Naive B cell (primary cell): ENCODE measurements around the gene NXN. TPM values are rescaled to one million over a fixed set of nuclear protein-coding genes. Genes with fewer than 3 reads are reported as not detected.

Source experiments
- ATAC-seq, 2 donors: fragments of 150-1000 bp; cut with Tn5 transposase; 2 replicates each; pipeline ENCODE4 v1.10.0; 2021; ENCODE audit warnings: low read depth in 2 of 2, mild to moderate bottlenecking in 2 of 2, moderate library complexity in 2 of 2
- DNase-seq: peaks from one replicate; pipeline ENCODE4 v3.0.0; 2022
- H3K27ac Mint-ChIP-seq, 6 donors: one replicate each; pipeline ENCODE4 v1.8.0; 2020 to 2022; ENCODE audit warnings: mild to moderate bottlenecking in 6 of 6, mixed read lengths in 6 of 6, moderate library complexity in 5 of 6, inconsistent platforms in 2 of 6
- H3K27me3 Mint-ChIP-seq, 3 donors: one replicate each; pipeline ENCODE4 v1.8.0; 2021 to 2022; ENCODE audit warnings: mixed read lengths in 3 of 3, mild to moderate bottlenecking in 1 of 3
- H3K36me3 Mint-ChIP-seq, 2 donors: one replicate each; pipeline ENCODE4 v1.8.0; 2020 to 2022; ENCODE audit warnings: mixed read lengths in 2 of 2, inconsistent platforms in 1 of 2, mild to moderate bottlenecking in 1 of 2
- H3K4me1 Mint-ChIP-seq, 3 donors: one replicate each; pipeline ENCODE4 v1.8.0; 2020 to 2022; ENCODE audit warnings: mixed read lengths in 3 of 3, inconsistent platforms in 1 of 3, mild to moderate bottlenecking in 1 of 3, moderate library complexity in 1 of 3
- H3K4me3 Mint-ChIP-seq, 8 donors: one replicate each; pipeline ENCODE4 v1.8.0; 2020 to 2022; ENCODE audit warnings: mild to moderate bottlenecking in 8 of 8, mixed read lengths in 8 of 8, moderate library complexity in 8 of 8, inconsistent platforms in 2 of 8
- H3K9me3 Mint-ChIP-seq, 7 donors: one replicate each; pipeline ENCODE4 v1.8.0; 2020 to 2022; ENCODE audit warnings: mixed read lengths in 7 of 7, mild to moderate bottlenecking in 5 of 7, inconsistent platforms in 2 of 7, moderate library complexity in 1 of 7
- polyA plus RNA-seq, 6 donors: library from polyadenylated mRNA; unstranded; fragments of 300-500 nt; fragmentation: Illumina TruSeq; gene quantifications; one replicate each; pipeline ENCODE4 v1.2.3, GENCODE V29; 2021; ENCODE audit warnings: low read depth in 6 of 6

Gene NXN
- polyA plus RNA-seq, result under 1 TPM in 2 of 6 donors, not detected in 4; 0.36 to 0.40 TPM

DNA sequence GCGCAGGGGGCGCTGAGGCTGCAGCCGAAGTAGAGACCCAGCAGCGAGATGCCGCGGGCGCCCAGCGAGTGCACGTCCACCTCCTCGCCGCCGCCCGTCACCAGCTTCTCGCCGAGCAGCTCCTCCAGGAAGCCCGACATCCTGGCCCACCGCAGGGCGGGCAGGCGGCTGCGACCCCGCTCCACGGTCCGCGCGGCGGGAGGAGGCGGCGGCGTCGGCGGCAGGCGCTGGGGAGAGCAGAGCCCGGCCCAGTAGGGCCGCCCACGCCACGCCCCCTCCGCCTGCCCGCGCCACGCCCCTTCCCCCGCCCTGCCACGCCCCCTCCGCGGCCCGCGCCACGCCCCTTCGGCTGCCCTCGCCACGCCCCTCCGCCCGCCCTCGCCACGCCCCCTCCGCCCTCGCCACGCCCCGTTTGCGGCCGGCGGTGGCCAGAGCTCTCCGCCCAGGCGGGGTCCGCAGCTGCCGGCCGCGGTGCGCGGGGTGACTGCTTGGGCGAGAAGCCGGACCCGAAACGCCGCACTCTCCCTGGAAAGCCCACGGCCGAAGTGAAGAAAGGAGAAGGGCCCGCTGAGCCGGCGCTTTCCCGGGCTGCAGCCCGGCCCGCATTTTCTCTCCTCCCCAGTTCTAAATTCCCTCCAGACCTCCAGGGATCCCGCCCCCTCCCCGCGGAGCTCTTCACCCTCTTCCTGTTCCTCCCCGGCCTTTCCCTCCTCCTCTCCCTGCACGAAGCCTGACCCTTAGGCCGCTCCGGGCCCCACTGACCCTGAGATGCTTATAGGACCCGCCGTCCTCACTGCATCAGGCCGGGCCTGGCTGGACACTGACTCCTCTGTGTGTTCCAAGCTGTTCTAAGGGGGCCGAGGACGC lies at the start of gene NXN:
Gene NXN, minus strand, starts transcription at position 238 of the 867 bp plus-strand sequence.
- ATAC-seq, result peak; percentile 63 to 71

DNA sequence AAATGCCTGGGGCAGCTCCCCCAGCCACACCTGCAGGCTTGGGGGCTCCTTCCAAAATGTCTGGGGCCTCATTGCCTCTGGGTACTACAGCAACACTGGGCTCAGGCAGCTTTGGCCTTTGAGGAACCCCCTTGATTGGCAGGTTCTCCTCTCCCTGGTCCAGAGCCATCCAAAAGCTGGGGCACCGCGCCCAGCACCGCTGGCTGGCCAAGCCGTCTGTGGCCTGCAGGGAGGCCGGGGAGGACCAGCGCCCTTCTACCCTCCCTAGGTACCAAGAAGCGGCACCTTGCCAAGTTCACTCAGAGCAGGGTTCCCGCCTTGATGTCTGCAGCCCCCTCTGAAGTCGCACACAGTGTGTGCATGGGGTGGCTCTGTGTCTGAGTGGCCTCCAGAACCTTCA lies 47.5 kb upstream of the NXN start:
- H3K36me3 Mint-ChIP-seq, result peaks cover 0 to 10% of the 10 kb centered on the region in 2 donors
- DNase-seq (no peak), ATAC-seq (no peak)
- no peaks in the 10 kb centered on the region for H3K9me3 Mint-ChIP-seq
- no peak overlapping the region for H3K27ac Mint-ChIP-seq
- no peak overlapping the region for H3K4me3 Mint-ChIP-seq
- peaks cover 2 to 12% (median 5%) of the 10 kb centered on the region in 3 donors for H3K4me1 Mint-ChIP-seq
- H3K27me3 Mint-ChIP-seq, result no peaks in the 10 kb centered on the region

More for the DNA sequence above, at the start of gene NXN:
- Mint-ChIP-seq H3K4me3 (peak within 1 kb of the TSS; percentile 77 to 92 (median 90)), H3K27ac (peak within 1 kb of the TSS in 5 of 6 donors; percentile 60 to 97 (median 76)), H3K9me3 (no peaks in the 10 kb centered on the region), H3K4me1 (peaks cover 14 to 24% (median 22%) of the 10 kb centered on the region in 3 donors), H3K36me3 (no peaks in the 10 kb centered on the region), H3K27me3 (peaks cover 19 to 34% (median 33%) of the 10 kb centered on the region in 3 donors)
- DNase-seq, result peak; percentile 82

DNA sequence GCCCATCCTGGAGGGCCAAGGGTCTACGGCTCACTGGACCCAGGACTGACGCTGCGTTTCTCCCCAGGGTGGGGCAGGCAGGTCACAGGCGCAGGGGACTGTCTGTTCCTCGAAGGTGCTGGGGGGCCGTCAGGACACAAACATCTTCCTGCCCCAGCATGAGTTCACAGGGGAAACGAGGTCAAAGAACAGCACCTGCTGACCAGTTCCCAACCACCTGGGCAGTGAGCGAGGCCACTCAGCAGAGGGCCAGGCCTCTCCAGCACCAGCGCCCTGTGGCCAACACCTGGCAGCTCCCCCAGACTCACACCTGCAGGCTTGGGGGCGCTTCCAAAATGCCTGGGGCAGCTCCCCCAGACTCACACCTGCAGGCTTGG lies 47.0 kb upstream of the NXN start:
- ATAC-seq (no peak), DNase-seq (no peak)
- peaks cover 0 to 10% of the 10 kb centered on the region in 2 donors for H3K36me3 Mint-ChIP-seq
- no peak overlapping the region for H3K27ac Mint-ChIP-seq
- peaks cover 2 to 12% (median 5%) of the 10 kb centered on the region in 3 donors for H3K4me1 Mint-ChIP-seq
- no peak overlapping the region for H3K4me3 Mint-ChIP-seq
- H3K9me3 Mint-ChIP-seq, result no peaks in the 10 kb centered on the region
- no peaks in the 10 kb centered on the region for H3K27me3 Mint-ChIP-seq

DNA sequence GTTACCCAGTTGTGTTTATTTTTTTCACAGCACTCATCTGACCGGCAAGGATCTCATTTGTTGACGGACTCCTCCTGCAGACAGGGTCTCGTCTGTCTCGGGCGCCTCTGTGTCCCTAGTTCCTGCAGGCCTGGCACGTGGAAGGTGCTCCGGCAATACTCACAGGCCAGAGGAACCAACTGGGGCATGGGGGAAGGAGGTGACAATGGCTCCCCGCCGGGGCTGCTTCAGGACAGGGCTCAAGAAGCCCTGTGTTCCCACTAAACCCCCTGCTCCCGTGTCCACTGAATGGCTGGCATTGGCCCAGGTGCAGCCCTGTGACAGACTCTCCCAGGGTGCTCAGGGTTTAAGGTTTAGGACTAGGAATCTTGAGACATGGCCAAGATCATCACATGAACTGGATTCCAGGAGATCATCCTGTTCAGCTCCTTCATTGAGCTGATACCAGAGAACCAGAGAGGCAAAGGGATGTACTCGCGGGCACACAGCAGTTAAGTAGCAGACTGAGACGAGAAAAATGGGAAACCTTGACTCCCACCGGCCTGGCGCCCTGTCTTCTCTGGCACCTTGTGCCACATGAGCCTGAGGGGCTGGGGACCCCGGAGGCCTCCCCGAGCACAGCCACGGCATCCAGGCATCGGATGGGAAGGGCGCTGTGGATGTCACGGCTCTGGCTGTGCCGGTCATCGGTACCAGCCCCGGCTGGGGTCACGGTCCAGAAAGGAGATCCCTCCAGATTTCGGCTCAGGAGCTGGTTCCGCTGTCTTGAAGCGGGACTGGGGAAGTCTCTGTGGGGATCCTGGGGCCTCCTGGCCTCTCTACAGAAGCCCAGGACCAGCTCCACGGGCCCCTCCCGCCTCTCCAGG lies 46.4 kb upstream of the NXN start:
- DNase-seq, result no peak
- H3K27ac Mint-ChIP-seq, result peak overlapping the region in 2 of 6 donors; percentile 39 to 41
- H3K36me3 Mint-ChIP-seq, result peaks cover 0 to 10% of the 10 kb centered on the region in 2 donors
- peaks cover 2 to 12% (median 5%) of the 10 kb centered on the region in 3 donors for H3K4me1 Mint-ChIP-seq
- H3K27me3 Mint-ChIP-seq, result no peaks in the 10 kb centered on the region
- ATAC-seq, result no peak
- no peaks in the 10 kb centered on the region for H3K9me3 Mint-ChIP-seq
- H3K4me3 Mint-ChIP-seq, result no peak overlapping the region

DNA sequence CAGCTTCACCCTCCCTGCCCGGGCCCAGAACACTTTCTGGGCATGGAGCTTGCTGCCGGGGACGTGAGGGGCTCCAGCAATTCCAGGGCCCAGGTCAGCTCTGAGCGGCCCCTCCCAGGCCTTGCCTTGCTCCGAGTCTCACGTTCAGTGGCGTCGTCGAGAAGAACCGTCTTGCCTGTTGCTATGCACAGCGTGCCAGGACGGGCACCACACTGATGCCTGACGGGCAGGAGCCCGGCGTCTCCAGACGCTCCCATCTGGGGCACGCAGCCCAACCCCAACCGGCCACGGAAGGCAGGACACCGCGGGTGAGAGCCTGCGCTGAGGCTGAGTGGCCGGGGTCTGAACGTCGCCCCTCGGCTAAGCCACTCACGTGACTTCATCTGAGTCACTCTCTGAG lies 44.5 kb upstream of the NXN start:
- H3K27me3 Mint-ChIP-seq, result no peaks in the 10 kb centered on the region
- no peak overlapping the region for H3K27ac Mint-ChIP-seq
- peaks cover 6 to 18% (median 9%) of the 10 kb centered on the region in 3 donors for H3K4me1 Mint-ChIP-seq
- DNase-seq, result no peak
- no peak for ATAC-seq
- H3K36me3 Mint-ChIP-seq, result peaks cover 0 to 10% of the 10 kb centered on the region in 2 donors
- H3K4me3 Mint-ChIP-seq, result no peak overlapping the region
- no peaks in the 10 kb centered on the region for H3K9me3 Mint-ChIP-seq

DNA sequence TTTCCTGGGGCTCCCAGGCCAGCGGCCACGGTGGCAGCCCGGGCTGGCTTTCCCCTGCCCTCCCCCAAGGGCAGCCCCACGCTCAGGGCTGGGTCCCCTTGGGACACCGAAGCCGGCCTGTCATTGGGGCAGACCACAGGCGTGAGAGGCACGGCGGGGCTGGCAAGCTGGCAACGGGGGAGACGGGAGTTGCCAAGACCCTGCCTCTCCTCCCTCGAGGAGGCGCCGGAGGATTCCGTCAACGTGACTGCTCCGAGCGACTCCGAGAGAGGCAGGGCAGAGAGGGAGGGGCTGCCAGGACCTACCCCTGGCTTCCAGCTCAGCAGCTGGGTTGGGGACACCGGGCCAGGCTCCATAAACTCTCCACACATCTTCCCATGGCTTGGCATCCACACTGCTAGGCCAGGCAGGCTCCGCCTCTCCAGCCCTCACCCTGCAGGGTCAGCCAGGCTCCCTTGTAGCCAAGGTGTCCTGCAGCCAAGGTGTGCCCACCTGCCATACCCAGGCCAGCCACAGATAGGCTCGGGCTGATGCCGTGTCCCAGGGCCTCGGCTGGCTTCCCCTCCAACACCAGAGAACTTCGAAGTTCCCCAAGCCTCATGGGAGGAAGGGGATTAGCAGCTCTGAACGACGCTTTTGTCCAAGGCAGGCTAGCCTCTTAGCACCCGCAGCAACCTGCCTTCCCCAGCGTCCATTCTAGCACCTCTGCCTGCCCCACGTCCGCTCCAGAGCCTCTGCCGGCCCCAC lies 42.9 kb upstream of the NXN start:
- no peak overlapping the region for H3K27ac Mint-ChIP-seq
- no peaks in the 10 kb centered on the region for H3K27me3 Mint-ChIP-seq
- DNase-seq, result no peak
- no peak overlapping the region for H3K4me3 Mint-ChIP-seq
- ATAC-seq, result no peak
- peaks cover 0 to 10% of the 10 kb centered on the region in 2 donors for H3K36me3 Mint-ChIP-seq
- peaks cover 6 to 18% (median 9%) of the 10 kb centered on the region in 3 donors for H3K4me1 Mint-ChIP-seq
- peaks cover 0 to 2% (median 0%) of the 10 kb centered on the region in 7 donors for H3K9me3 Mint-ChIP-seq

DNA sequence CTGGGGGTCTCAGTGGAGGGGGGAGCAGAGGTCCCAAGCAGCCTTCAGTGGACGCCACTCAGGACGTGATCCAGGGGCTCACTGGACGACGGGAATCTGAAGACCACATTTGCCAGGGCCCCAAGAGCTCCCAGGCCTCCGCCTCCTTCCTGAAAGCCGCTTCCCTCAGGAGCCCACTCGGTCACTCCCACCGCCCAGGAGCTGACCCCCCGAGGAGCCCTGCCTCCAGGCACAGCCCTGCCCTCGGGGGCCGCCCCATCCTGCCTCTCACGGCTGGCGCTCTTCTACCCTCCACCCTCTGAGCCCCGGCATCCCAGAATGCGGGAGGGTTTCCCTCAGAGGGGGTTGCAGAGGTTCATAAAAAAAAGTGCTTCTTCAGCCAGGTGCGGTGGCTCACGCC lies 41.6 kb upstream of the NXN start:
- ATAC-seq, result no peak
- H3K4me1 Mint-ChIP-seq, result peaks cover 6 to 18% (median 9%) of the 10 kb centered on the region in 3 donors
- DNase-seq, result no peak
- peaks cover 0 to 10% of the 10 kb centered on the region in 2 donors for H3K36me3 Mint-ChIP-seq
- no peaks in the 10 kb centered on the region for H3K27me3 Mint-ChIP-seq
- no peak overlapping the region for H3K27ac Mint-ChIP-seq
- peaks cover 0 to 2% (median 0%) of the 10 kb centered on the region in 7 donors for H3K9me3 Mint-ChIP-seq
- no peak overlapping the region for H3K4me3 Mint-ChIP-seq

DNA sequence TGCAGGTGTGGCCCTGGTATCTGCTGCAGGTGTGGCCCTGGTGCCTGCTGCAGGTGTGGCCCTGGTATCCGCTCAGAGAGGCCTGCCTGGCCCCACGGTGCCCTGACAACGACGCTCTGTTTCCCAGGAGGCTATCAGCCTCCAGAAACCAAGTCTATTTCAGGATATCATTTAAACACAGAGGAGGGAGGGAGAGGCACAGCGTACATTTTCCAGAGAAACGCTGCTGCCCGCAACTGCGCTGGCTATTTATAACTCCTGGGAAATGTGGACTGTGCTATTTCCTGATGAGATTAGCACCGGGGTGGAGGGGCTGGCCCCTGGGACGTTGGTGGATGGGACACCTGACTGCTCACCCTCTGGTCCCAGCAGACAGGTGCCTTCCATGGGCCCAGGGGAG lies 39.9 kb upstream of the NXN start:
- Mint-ChIP-seq H3K4me1 (peaks cover 4 to 12% (median 4%) of the 10 kb centered on the region in 3 donors), H3K27me3 (no peaks in the 10 kb centered on the region), H3K27ac (peak overlapping the region in 2 of 6 donors; percentile 31 to 82)

DNA sequence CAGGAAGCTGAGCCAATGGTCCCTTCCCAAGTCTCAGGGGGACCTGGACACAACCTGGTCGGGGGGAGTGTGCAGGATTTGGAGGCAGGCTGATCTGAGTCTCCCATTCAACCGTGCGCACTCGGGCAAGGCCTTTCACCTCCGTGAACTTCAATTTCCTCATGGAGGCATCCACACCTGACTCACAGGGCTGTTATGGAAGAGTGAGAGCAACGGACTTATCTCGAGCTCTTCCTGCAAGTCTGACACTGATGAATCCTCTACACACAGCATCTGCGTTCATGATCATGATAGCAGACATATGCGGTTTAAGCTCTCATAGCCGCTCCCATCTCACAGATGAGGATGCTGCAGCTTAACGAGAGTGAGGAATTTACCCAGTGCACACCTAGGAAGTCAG lies 39.0 kb upstream of the NXN start:
- Mint-ChIP-seq H3K9me3 (peaks cover 0 to 2% (median 0%) of the 10 kb centered on the region in 7 donors), H3K27me3 (no peaks in the 10 kb centered on the region), H3K4me1 (peaks cover 4 to 12% (median 4%) of the 10 kb centered on the region in 3 donors), H3K27ac (no peak overlapping the region), H3K36me3 (no peaks in the 10 kb centered on the region), H3K4me3 (no peak overlapping the region)
- DNase-seq (no peak), ATAC-seq (no peak)

More for the DNA sequence above, 39.9 kb upstream of the NXN start:
- ATAC-seq (no peak), DNase-seq (no peak)
- Mint-ChIP-seq H3K36me3 (no peaks in the 10 kb centered on the region), H3K4me3 (peak overlapping the region in 1 of 8 donors; percentile 32), H3K9me3 (peaks cover 0 to 2% (median 0%) of the 10 kb centered on the region in 7 donors)

DNA sequence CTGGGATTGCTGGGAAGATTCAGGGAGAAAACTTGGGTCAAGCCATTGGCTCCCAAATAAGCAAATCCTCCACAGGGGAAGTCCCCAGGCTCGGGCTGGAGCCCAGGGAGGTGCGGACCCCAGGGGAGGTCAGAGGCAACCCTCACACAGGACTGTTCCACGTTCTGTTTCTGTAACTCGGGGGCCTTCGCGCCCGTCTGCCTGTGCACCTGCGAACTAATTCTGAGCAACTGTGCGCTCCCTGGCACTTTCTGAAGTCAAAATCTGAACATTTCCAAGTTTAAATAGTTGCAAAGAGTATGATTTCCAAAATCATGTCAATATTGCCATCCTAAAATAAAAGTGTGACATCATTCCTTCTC lies 34.1 kb upstream of the NXN start:
- no peak for ATAC-seq
- DNase-seq, result no peak
- Mint-ChIP-seq H3K36me3 (no peaks in the 10 kb centered on the region), H3K4me3 (no peak overlapping the region), H3K4me1 (no peaks in the 10 kb centered on the region), H3K27ac (peak overlapping the region in 3 of 6 donors; percentile 26 to 84 (median 40)), H3K27me3 (no peaks in the 10 kb centered on the region), H3K9me3 (peaks cover 0 to 2% (median 0%) of the 10 kb centered on the region in 7 donors)

DNA sequence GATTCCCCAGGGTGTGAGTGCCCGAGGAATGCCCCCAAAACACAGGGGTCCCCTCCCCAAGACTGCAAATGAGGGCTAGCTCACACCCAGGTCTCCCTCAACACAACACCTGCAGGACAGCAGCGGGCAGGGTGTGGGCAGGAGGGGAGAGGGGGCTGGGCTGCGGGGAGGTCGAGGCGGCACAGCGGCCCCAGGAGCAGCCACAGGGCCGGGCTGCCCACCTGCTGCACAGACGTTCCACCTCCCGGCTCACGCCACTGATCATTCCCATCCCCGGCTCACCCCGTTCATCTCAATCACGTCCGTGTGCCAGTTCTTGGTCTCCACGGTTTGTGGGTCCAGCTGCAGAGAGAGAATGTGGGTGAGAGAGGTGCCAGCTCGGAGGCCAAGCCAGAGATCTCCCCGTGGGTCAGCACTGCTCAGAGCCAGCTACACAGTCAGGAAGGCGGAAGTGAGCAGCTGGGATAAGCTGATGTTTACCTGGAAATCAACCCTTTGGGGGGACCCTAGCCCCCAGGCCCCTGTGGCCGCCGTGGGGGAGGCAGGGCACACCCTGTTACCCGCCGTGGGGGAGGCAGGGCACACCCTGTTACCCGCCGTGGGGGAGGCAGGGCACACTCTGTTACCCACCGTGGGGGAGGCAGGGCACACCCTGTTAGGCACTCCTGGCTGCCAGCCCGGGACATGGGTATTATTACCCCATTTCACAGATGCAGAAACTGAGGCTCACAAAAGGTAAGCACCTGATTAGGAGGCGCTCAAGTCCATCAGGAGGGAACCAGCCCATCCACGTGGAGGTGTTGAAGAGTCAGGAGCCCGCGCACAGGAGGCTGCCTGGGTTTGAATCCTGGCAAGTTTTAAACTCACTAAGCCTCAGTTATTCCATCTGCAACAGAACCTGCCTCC lies 33.5 kb upstream of the NXN start:
- Mint-ChIP-seq H3K9me3 (no peaks in the 10 kb centered on the region), H3K36me3 (no peaks in the 10 kb centered on the region), H3K4me1 (no peaks in the 10 kb centered on the region), H3K27me3 (no peaks in the 10 kb centered on the region), H3K27ac (no peak overlapping the region), H3K4me3 (no peak overlapping the region)
- DNase-seq (no peak), ATAC-seq (no peak)
